HEK293T (cell line): ENCODE results near the gene MAPT.

Source experiments
- BHLHE40 ChIP-seq: fragments of 450-650 bp; IDR thresholded peaks from 2 replicates; pipeline ENCODE4 v1.6.1; 2016; ENCODE audit warnings: mild to moderate bottlenecking, moderate library complexity, borderline replicate concordance
- FOXM1 ChIP-seq: fragments of 450-650 bp; IDR thresholded peaks from 2 replicates; pipeline ENCODE4 v1.6.1; 2017; ENCODE audit warnings: mild to moderate bottlenecking, borderline replicate concordance
- L3MBTL2 ChIP-seq: fragments of 450-650 bp; conservative IDR thresholded peaks from 2 replicates; pipeline ENCODE4 v1.6.1; 2016; ENCODE audit warnings: mild to moderate bottlenecking

- TF ChIP-seq L3MBTL2 (no peak), FOXM1 (no peak), BHLHE40 (no peak)
Observed at GRCh38 chr17:45900136-45900535, 5.8 kb downstream of the MAPT start.
